Inflammatory macrophage treated with lipopolysaccharide for 1 hour (primary cell): ENCODE data around the gene GABRA4.
A peak's percentile ranks its signal among the peaks of the same experiment; 100 is the strongest.

Experiments
- DNase-seq, 2 donors: peaks; one replicate each; pipeline ENCODE4 v3.0.0-alpha.2; 2020 to 2022

Gene GABRA4

DNA sequence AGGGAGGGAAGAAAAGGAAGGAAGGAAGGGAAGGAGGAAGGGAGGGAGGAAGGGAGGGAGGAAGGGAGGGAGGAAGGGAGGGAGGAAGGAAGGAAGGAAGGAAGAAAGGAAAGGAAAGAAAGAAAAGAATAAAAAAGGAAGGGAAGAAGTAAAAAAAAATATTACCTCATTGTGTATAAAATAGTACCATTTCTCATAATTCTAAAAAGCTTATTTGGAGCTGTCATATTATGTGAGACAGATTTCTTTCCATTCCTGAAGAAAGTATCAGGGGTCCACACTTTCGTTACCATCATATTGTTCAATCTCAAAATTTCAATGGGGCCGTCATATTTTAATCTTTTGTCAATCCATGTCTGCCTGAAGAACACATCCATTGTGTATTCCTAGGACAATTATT lies 16.1 kb downstream of the GABRA4 start:
- DNase-seq, result no peak

DNA sequence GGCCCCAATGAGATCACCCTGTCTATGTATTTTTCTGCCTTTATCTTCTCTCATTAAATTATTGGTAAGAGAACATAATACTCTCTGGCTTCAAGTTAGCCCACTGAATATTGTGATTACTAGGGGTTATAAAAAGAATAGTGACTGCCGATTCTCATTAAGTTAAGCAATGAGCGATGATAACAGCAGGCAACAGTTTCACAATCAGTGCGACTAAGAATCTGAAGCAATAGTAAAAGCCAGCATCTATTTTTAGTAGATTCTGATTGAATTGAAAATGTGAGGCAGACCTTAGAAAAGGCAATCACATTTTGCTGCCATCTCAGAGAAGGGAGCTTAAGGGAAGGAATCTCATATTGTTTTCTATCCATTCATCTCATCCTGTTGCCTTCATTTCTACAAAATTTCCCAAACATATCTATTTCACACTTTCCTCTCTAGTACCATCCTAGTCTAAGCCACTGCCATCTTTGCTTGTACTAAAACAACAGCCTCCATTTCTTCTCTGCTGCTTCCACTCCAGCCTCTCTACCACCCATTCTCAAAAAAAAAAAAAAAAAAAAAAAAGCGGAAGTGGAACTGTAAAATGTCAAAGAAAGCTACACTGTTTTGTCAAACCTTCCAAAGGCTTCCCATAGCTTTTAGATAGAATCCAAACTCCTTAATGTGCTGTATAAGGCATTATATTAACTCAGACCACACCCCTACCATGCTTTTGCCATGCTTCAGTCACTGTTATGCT lies 17.4 kb downstream of the GABRA4 start:
- DNase-seq, result peak; percentile 59 to 61

GRCh38 chr4:46974891-46975543 lies 18.4 kb downstream of the GABRA4 start:
- DNase-seq, result no peak

- no peak for DNase-seq
These were observed 24.5 kb downstream of the GABRA4 start for GRCh38 chr4:46968847-46969246.

DNA sequence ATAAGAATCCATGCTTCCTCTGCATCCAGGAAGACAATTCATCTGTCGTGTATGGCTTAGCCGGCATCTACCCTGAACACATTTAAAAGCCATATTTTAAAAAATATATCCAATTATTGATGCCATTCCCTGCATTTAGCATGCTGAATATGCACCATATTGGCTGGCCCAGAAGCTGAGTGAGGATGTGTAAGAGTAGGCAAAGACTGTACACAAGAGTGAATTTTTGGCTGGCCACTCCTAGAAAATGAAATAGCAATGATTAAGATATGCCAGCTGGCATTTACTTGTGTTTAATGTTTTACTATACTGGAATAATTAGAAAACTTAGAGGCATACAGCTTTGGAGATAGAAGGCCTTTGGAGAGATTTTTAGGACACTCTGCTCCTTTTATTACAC lies 25.8 kb downstream of the GABRA4 start:
- DNase-seq, result no peak

GRCh38 chr4:46958742-46959488 lies 34.5 kb downstream of the GABRA4 start:
- DNase-seq, result no peak

GRCh38 chr4:46956451-46956850 lies 36.9 kb downstream of the GABRA4 start:
- DNase-seq, result no peak

DNA sequence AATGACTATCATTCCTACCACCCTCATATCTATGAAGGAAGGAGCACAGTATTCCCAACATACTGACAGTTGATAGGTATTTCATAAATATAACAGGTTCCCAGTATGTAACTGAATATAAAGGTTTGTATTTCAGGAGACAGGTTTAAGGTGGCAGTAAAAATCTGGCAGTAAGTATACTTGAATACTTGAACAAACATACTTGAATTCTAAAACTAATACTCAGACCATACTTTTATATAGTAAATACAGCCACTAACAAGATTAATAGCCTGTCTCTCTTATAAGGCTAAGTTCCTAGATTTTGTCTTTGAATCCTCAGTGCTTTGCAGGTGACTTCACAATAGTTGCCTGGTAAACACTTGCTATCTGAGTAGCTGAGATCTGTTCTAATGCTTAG lies 37.8 kb downstream of the GABRA4 start:
- DNase-seq, result no peak

- no peak for DNase-seq
These were observed 38.7 kb downstream of the GABRA4 start for GRCh38 chr4:46954643-46955042.

- no peak for DNase-seq
These were observed 39.8 kb downstream of the GABRA4 start for GRCh38 chr4:46953564-46953963.

- no peak for DNase-seq
These were observed 40.9 kb downstream of the GABRA4 start for GRCh38 chr4:46952451-46952850.

DNA sequence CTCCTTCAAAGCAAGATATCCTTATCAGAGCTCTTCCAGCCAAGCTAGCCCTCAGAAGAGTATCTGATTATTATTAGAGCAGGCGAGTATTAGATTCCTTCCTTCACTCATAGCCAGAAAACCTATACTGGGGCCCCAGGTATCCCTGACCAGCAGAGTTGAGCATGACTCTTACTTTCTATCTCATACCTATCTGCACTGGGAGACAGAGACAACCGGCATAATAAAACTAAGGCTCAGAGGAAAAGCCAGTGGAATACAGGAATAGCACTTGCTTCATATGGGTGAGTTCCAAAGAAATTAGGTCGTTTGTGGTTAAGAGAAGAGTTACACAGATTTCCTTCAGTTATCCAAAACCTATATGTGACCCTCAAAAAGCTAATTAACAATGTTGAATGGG lies 42.6 kb downstream of the GABRA4 start:
- no peak for DNase-seq

DNA sequence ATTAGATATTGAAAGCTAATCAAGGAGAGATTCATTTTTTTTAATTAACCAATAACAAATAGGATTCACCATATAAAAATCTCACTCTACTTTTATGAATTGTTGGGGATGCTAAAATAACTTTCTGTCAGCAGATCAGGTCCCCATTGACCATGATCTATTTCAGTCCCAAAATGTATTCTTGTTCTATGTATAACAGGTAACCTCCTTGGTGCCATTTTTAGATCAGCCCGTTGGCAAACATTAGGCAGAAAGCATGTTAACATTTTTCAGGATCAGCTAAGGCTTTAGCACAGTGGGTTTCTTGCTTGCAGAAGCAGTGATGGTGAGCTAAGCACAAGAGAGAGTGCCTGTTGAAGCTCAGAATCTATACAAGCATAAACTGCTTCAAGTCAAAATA lies 43.6 kb downstream of the GABRA4 start:
- no peak for DNase-seq

DNA sequence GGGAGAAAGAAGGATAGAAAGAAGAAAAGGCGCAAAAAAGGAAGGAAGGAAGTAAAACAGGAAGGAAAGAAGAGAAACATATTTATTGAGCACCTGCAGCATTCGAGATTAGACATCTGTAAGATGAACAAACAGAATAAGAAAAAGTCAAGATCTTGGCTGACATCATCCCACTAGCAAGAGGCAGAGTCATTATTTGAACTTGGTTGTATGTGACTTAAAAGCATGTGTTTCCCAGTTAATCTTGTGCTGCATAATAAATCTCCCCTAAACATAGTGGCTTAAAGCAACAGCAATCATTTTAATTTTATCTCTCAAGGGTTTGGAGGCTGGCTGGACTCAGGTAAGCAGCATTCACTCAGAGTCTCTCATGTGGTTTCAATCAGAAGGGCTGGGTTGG lies 45.8 kb downstream of the GABRA4 start:
- no peak for DNase-seq

GRCh38 chr4:46946919-46947536 lies 46.4 kb downstream of the GABRA4 start:
- no peak for DNase-seq

- DNase-seq, result no peak
These were observed 48.3 kb downstream of the GABRA4 start for GRCh38 chr4:46945062-46945461.

DNA sequence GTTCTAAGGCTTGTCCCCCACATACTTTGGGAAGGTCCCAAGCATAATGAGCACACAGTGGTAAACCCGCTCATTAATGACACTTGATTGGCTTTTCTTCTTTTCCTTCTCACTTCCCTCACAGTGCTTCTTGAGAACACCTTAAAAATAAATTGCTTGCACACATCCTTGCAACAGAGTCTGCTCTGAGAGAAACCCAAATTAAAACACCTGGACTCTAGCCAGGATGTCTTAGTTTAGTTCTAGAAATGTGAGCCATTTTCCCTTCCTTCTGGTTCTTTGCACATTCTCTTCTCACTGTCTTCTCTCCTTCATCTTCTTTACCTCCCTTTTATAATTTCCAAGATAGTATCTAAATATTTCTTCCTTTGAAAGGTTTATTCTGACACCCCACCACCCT lies 49.0 kb downstream of the GABRA4 start:
- no peak for DNase-seq

- DNase-seq, result no peak
These were observed 55.9 kb downstream of the GABRA4 start for GRCh38 chr4:46937493-46937892.

- no peak for DNase-seq
These were observed 58.7 kb downstream of the GABRA4 start for GRCh38 chr4:46934726-46935125.

DNA sequence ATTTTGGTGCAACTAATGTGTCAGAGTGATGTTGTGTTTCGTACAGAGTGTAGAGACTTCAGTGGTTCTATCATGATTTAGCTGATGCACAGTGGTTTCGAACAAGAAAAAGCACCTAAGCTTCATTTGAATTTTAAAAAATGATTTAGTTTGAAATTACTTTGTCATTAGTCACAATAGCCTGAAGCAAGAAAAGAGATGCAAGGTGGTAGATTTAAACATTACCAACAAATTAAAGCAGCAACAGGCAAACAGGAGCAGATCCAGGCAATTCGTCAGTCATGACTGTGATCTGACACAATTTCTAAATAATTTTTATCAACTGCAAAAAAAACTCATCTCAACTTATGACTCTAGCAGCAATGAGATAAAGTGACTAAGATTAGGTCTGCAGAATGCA lies 59.7 kb downstream of the GABRA4 start:
- no peak for DNase-seq

DNA sequence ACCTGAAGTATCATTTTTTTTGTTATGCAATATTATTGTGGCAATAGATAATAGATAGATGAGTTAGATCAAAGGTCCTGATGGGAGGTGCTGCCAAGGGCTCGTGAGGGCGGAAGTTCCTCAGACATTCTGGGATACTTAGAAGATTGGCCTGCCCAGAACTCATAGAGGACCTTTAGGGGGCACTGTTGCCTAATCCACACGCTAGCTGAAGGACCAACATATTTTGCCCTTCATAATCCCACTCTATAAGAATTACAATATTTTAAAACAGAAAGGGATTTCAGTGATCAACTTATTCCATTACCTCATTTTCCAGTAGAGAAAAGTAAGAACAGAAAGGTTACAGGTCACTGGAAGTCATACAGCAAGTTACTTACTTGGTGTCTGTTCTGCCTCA lies 61.4 kb downstream of the GABRA4 start:
- DNase-seq, result peak; percentile 8 to 49

GRCh38 chr4:46930891-46931290 lies 62.5 kb downstream of the GABRA4 start:
- no peak for DNase-seq

DNA sequence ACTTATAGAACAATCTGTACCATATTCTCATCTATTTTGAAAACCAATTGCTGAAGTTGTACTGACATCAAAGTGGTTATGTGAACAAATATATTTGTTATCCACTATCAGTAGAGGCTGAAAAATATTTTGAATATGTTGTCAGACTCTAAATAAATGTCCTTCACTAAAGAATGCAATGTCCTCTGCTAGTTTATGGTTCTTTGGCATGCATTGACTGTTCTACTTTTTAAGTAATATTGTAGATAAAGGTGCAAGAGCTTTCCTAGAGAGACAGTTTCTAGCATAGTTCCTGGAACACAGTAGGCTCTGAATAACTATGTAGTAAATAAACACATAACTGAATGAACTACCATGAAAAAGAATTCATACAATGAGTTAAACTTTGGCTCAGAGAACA lies 66.2 kb downstream of the GABRA4 start:
- no peak for DNase-seq
